GM12878 (cell line): ENCODE data around the gene UBLCP1. TPM values are rescaled to one million over a fixed set of nuclear protein-coding genes. Genes with fewer than 3 reads are reported as not detected.

ENCODE experiments used
- ATAC-seq: fragments of 200-7000 bp; cut with Tn5 transposase; 3 replicates; pipeline ENCODE4 v1.9.1; 2020; ENCODE audit warnings: mild to moderate bottlenecking, moderate library complexity
- BruUV-seq: library from RNA; stranded (reverse); fragments of 400-500 nt; replicated peaks from 2 replicates; lab custom pipeline; 2021; lab: Mats Ljungman, UMichigan
- CTCF ChIA-PET: fragments of 300-600 bp; sonication (Branson Sonifier 250); formaldehyde crosslinking; extraction: SDS; loops from one replicate; lab custom pipeline; 2021; ENCODE audit warnings: inconsistent platforms; lab: Yijun Ruan, JAX
- POLR2A ChIA-PET: fragments of 350-600 bp; formaldehyde crosslinking; extraction: SDS; loops from one replicate; lab custom pipeline; 2021; ENCODE audit warnings: inconsistent platforms; lab: Charles Lee
- RAD21 ChIA-PET: fragments of 300-600 bp; sonication (Branson Sonifier 250); formaldehyde crosslinking; loops from one replicate; lab custom pipeline; 2023; ENCODE audit warnings: antibody characterized with exemption; ENCODE audit not compliant: unreplicated experiment; lab: Charles Lee
- SMC1A ChIA-PET: fragments of 300-600 bp; sonication (Branson Sonifier 250); formaldehyde crosslinking; loops from one replicate; lab custom pipeline; 2023; ENCODE audit not compliant: unreplicated experiment, uncharacterized antibody; lab: Charles Lee
- DNase-seq: peaks from one replicate; pipeline ENCODE4 v3.0.0-alpha.2; 2011; ENCODE audit warnings: low read depth, low spot score
- FAIRE-seq: peaks from 3 replicates; lab custom pipeline; 2011; peaks lifted over from hg19 to GRCh38; lab: Jason Lieb, UNC
- H2AFZ ChIP-seq: 2 replicates; pipeline ENCODE4 v1.6.0; 2011; ENCODE audit warnings: low read depth, low read length, control low read depth; ENCODE audit not compliant: control insufficient read depth
- H3K27ac ChIP-seq: 2 replicates; pipeline ENCODE4 v1.5.1; 2011; ENCODE audit warnings: control low read depth; ENCODE audit not compliant: control insufficient read depth, insufficient read depth
- H3K27me3 ChIP-seq, 2 experiments: replicated peaks in 1 of 2; 2 replicates each; pipeline versions ENCODE4 v1.6.0 to v1.6.1; 2011; ENCODE audit warnings: low read length in 1 of 2; ENCODE audit not compliant: control insufficient read depth in 2 of 2, insufficient read depth in 2 of 2
- H3K36me3 ChIP-seq, 2 experiments: 2 replicates each; pipeline ENCODE4 v1.5.1; 2011; ENCODE audit warnings: low read length in 1 of 2; ENCODE audit not compliant: control insufficient read depth in 2 of 2, insufficient read depth in 2 of 2
- H3K4me1 ChIP-seq: 2 replicates; pipeline ENCODE4 v1.6.1; 2011; ENCODE audit warnings: mild to moderate bottlenecking, low read length, moderate library complexity, mixed read lengths; ENCODE audit not compliant: control insufficient read depth, insufficient read depth
- H3K4me2 ChIP-seq: 2 replicates; pipeline ENCODE4 v1.6.0; 2011; ENCODE audit warnings: control low read depth; ENCODE audit not compliant: control insufficient read depth, insufficient read depth
- H3K4me3 ChIP-seq: fragments of 200-600 bp; sonication (generic); 2 replicates; pipeline ENCODE4 v1.5.1; 2016
- H3K79me2 ChIP-seq: 2 replicates; pipeline ENCODE4 v1.6.0; 2011; ENCODE audit warnings: low read length; ENCODE audit not compliant: control insufficient read depth, insufficient read depth
- H3K9ac ChIP-seq: 2 replicates; pipeline ENCODE4 v1.8.0; 2011; ENCODE audit warnings: low read length, control low read depth, mixed read lengths; ENCODE audit not compliant: control insufficient read depth, insufficient read depth
- H3K9me3 ChIP-seq: replicated peaks from 3 replicates; pipeline ENCODE4 v1.5.1; 2011; ENCODE audit warnings: mild to moderate bottlenecking, low read length; ENCODE audit not compliant: control insufficient read depth, insufficient read depth
- H4K20me1 ChIP-seq: 2 replicates; pipeline ENCODE4 v1.6.0; 2011; ENCODE audit not compliant: control insufficient read depth, insufficient read depth
- CBX5 ChIP-seq: sonication (generic); IDR thresholded peaks from 2 replicates; pipeline ENCODE4 v1.6.1; 2016; ENCODE audit warnings: low read depth, moderate library complexity, mild to moderate bottlenecking, inconsistent platforms
- GATAD2B ChIP-seq: fragments of 450-650 bp; conservative IDR thresholded peaks from 2 replicates; pipeline ENCODE4 v1.6.1; 2017; ENCODE audit warnings: low read depth, mild to moderate bottlenecking, moderate library complexity
- HDGF ChIP-seq: fragments of 450-650 bp; IDR thresholded peaks from 2 replicates; pipeline ENCODE4 v1.6.1; 2016; ENCODE audit warnings: antibody characterized with exemption
- JUND ChIP-seq: IDR thresholded peaks from 2 replicates; pipeline ENCODE4 v1.6.1; 2012; ENCODE audit warnings: low read depth, mild to moderate bottlenecking, low read length, improper control_type of control experiment, moderate library complexity
- MYC ChIP-seq: IDR thresholded peaks from 2 replicates; pipeline ENCODE4 v1.6.1; 2011; ENCODE audit warnings: mild to moderate bottlenecking, low read length, moderate library complexity, inconsistent platforms; ENCODE audit not compliant: insufficient read depth, insufficient replicate concordance, insufficient read length, severe bottlenecking
- NBN ChIP-seq: fragments of 450-650 bp; IDR thresholded peaks from 2 replicates; pipeline ENCODE4 v1.6.1; 2016
- NRF1 ChIP-seq: conservative IDR thresholded peaks from 2 replicates; pipeline ENCODE4 v1.6.1; 2011; ENCODE audit warnings: mild to moderate bottlenecking, low read depth, low read length, improper control_type of control experiment
- SREBF2 ChIP-seq: IDR thresholded peaks from 2 replicates; pipeline ENCODE4 v1.6.1; 2012; ENCODE audit warnings: mild to moderate bottlenecking, low read length
- ZBTB11 ChIP-seq: fragments of 450-650 bp; formaldehyde crosslinking; IDR thresholded peaks from 2 replicates; pipeline ENCODE4 v1.5.0; 2022; ENCODE audit warnings: mild to moderate bottlenecking, missing genetic modification characterization
- ZSCAN29 ChIP-seq: fragments of 450-650 bp; IDR thresholded peaks from 2 replicates; pipeline ENCODE4 v1.6.1; 2017; ENCODE audit warnings: mild to moderate bottlenecking, moderate library complexity
- in situ Hi-C: fragments of 300-500 bp; cut with MboI; formaldehyde crosslinking; loops from 9 replicates; pipeline ENCODE4 v1.14.3; 2018; ENCODE audit warnings: mixed read lengths
- intact Hi-C: fragments of 100-400 bp; cut with micrococcal nuclease; formaldehyde crosslinking; loops from one replicate; pipeline ENCODE4 v1.14.2; 2022; ENCODE audit not compliant: unreplicated experiment
- polyA plus RNA-seq, 11 experiments: library from polyadenylated mRNA; depleted of rRNA in 4 of 11; unstranded in 6 of 11; stranded (reverse) in 5 of 11; fragments of >200 nt; fragmentation: Nextera tagmentation in 4 of 11; fragmentation: Illumina TruSeq in 1 of 11; extraction: Ambion mirVana in 4 of 11; extraction: Trizol in 1 of 11; gene quantifications; 1 replicate in 1 of 11; 2 replicates in 10 of 11; pipeline versions ENCODE4 v1.2.1 to v1.2.3, GENCODE V29; 2011 to 2016; ENCODE audit warnings: inconsistent platforms in 2 of 11, missing spikeins in 2 of 11, low read depth in 1 of 11
- total RNA-seq, 4 experiments: library from RNA; depleted of rRNA in 3 of 4; stranded (reverse); fragments of >200 nt in 3 of 4; fragmentation: Illumina TruSeq in 1 of 4; extraction: Trizol in 1 of 4; gene quantifications; 2 replicates each; pipeline versions ENCODE4 v1.2.1 to v1.2.3, GENCODE V29; 2013 to 2021

UBLCP1 gene
- total and polyA plus RNA-seq, 10 of the 15 experiments (the other 5 are each of a cell fraction or from before 2014, with no cell fraction given) = 18.8 to 44.2 (median 32.1) TPM

GRCh38 chr5:159226451-159226850 lies 36.6 kb upstream of the UBLCP1 start:
- intact Hi-C loops (no loop called here), in situ Hi-C loops (no loop called here)
- no peak for DNase-seq
- SMC1A ChIA-PET = interaction anchor here (2.3 kb wide), 1 partner anchor 17 kb away, joined by 6 read pairs; no protein-coding TSS in a partner anchor
- Histone ChIP-seq H3K9me3 (no peaks in the 10 kb centered on the region), H3K4me1 (no peaks in the 10 kb centered on the region), H3K9ac (no peak overlapping the region), H2AFZ (no peak overlapping the region), H3K79me2 (no peaks in the 10 kb centered on the region), H3K27ac (no peak overlapping the region), H3K4me3 (no peak overlapping the region), H3K36me3 (no peaks in the 10 kb centered on the region), H3K4me2 (no peak overlapping the region), H3K27me3 (no peaks in the 10 kb centered on the region), H4K20me1 (no peaks in the 10 kb centered on the region)
- ATAC-seq = no peak
- CTCF ChIA-PET = no interaction called here
- POLR2A ChIA-PET = no interaction called here
- BruUV-seq = no TSS peak
- TF ChIP-seq SREBF2 (no peak), NBN (no peak), GATAD2B (no peak), MYC (no peak), ZBTB11 (CRISPR knock-in tag) (no peak), CBX5 (no peak), ZSCAN29 (no peak), NRF1 (no peak), JUND (no peak), HDGF (no peak)
- RAD21 ChIA-PET = interaction anchor here (1.1 kb wide), 1 partner anchor 90 kb away, joined by 3 read pairs; no protein-coding TSS in a partner anchor
- no peak for FAIRE-seq
